Inflammatory macrophage treated with lipopolysaccharide for 4 hours (primary cell): ENCODE results near the gene POLE.

ENCODE experiments used
- DNase-seq: peaks from one replicate; pipeline ENCODE4 v3.0.0-alpha.2; 2020

Gene POLE

GRCh38 chr12:132593521-132593920 lies 93.6 kb downstream of the POLE start:
- no peak for DNase-seq

- no peak for DNase-seq
Measured at GRCh38 chr12:132593071-132593470, 94.1 kb downstream of the POLE start.

GRCh38 chr12:132592282-132592970 lies 94.7 kb downstream of the POLE start:
- DNase-seq, result no peak

GRCh38 chr12:132591107-132591935 lies 95.8 kb downstream of the POLE start:
- no peak for DNase-seq

GRCh38 chr12:132588821-132589669 lies 98.1 kb downstream of the POLE start:
- peak; percentile 9 for DNase-seq

- no peak for DNase-seq
Measured at GRCh38 chr12:132588319-132588718, 98.8 kb downstream of the POLE start.

GRCh38 chr12:132587781-132588180 lies 99.4 kb downstream of the POLE start:
- DNase-seq, result no peak

GRCh38 chr12:132586929-132587328 lies 100.2 kb downstream of the POLE start:
- DNase-seq, result no peak

- DNase-seq, result no peak
Measured at GRCh38 chr12:132585177-132585576, 102.0 kb downstream of the POLE start.

- DNase-seq, result no peak
Measured at GRCh38 chr12:132584429-132584828, 102.7 kb downstream of the POLE start.

- no peak for DNase-seq
Measured at GRCh38 chr12:132583736-132584135, 103.4 kb downstream of the POLE start.

- no peak for DNase-seq
Measured at GRCh38 chr12:132583411-132583710, 103.8 kb downstream of the POLE start.

GRCh38 chr12:132582582-132583410 lies 104.3 kb downstream of the POLE start:
- DNase-seq, result no peak

- no peak for DNase-seq
Measured at GRCh38 chr12:132582058-132582420, 105.1 kb downstream of the POLE start.

GRCh38 chr12:132581348-132582057 lies 105.6 kb downstream of the POLE start:
- no peak for DNase-seq

- DNase-seq, result no peak
Measured at GRCh38 chr12:132580701-132581292, 106.3 kb downstream of the POLE start.

GRCh38 chr12:132579744-132580143 lies 107.4 kb downstream of the POLE start:
- no peak for DNase-seq

GRCh38 chr12:132578826-132579225 lies 108.3 kb downstream of the POLE start:
- DNase-seq, result no peak

GRCh38 chr12:132578118-132578517 lies 109.0 kb downstream of the POLE start:
- DNase-seq, result no peak

- DNase-seq, result no peak
Measured at GRCh38 chr12:132577191-132577920, 109.8 kb downstream of the POLE start.

GRCh38 chr12:132576701-132577100 lies 110.4 kb downstream of the POLE start:
- DNase-seq, result no peak
